ENCODE data around the gene CYP3A7. TPM values are rescaled to one million over a fixed set of nuclear protein-coding genes. Genes with fewer than 3 reads are reported as not detected.
"Not testable (repeated sequence)": the region's sequence is repeated elsewhere in the genome, so short reads cannot be mapped to it uniquely, and the experiment has no call there.

The CYP3A7 gene
- total and polyA plus RNA-seq, 2 donors (not counting 3 experiments of a cell fraction or from before 2014, with no cell fraction given) = not detected

DNA sequence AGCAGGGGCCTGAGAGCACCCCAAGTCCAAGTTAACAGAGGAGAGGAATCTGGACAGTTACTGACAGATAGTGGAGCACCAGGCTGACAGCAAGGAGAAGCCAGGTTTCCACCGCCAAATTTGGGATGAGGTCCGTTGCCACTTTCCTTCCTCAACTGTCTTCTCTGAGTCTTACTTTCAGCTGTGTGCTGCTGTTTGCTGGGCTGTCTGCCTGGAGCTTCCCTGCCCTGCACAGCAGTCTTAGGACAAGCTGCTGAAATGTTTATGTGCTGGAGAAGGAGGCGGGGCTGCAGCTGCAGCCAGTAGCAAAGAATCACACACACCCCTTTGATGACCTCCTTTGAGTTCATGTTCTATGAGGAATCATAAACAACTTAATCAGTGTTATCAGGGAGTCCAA is 17.4 kb upstream of the CYP3A7 start:
- Histone ChIP-seq H2AFZ (ENCODE audit: low read depth, low read length) (no peak overlapping the region), H3K79me2 (ENCODE audit: control insufficient read depth, insufficient read depth, low read length) (no peaks in the 10 kb centered on the region), H3K36me3 (ENCODE audit: control insufficient read depth in 2 of 2, extremely low read depth in 1 of 2, insufficient read depth in 2 of 2, low read length in 2 of 2) (no peaks in the 10 kb centered on the region), H3K4me3 (replicated peaks in 1 of 3; ENCODE audit: insufficient read depth in 1 of 3, low read depth in 1 of 3, low read length in 3 of 3) (no peak overlapping the region), H3K4me2 (ENCODE audit: insufficient read depth, low read length) (no peak overlapping the region), H3K9me3 (replicated peaks; ENCODE audit: control insufficient read depth, insufficient read depth, low read length) (no peaks in the 10 kb centered on the region), H3K27me3 (ENCODE audit: control insufficient read depth in 2 of 2, insufficient read depth in 2 of 2, low read length in 2 of 2) (peaks cover 4 to 9% of the 10 kb centered on the region in 2 experiments), H3K9me1 (replicated peaks; ENCODE audit: control insufficient read depth, extremely low read depth, insufficient read depth, low read length) (no peaks in the 10 kb centered on the region), H3K27ac (ENCODE audit: insufficient read depth, low read depth, low read length) (no peak overlapping the region), H3K9ac (replicated peaks; ENCODE audit: extremely low read depth, insufficient read depth, low read length) (no peak overlapping the region), H4K20me1 (replicated peaks; ENCODE audit: control insufficient read depth, extremely low read depth, insufficient read depth, low read length) (no peaks in the 10 kb centered on the region), H3K4me1 (ENCODE audit: control insufficient read depth, extremely low read depth, insufficient read depth, low read length) (no peaks in the 10 kb centered on the region)
- DNase-seq (ENCODE audit: low read depth, low spot score) = no peak
- no TSS peak for BruUV-seq (replicated peaks)
- no peak for FAIRE-seq
- dilution Hi-C loops (cut with MboI; ENCODE audit: extremely low pct_ligation_motif_present, low sequenced_read_pairs) (no loop called here), intact Hi-C loops (cut with micrococcal nuclease) (no loop called here)
- TF ChIP-seq CTCF (IDR thresholded peaks at IDR 0.05; ENCODE audit: extremely low read depth in 1 of 2, insufficient read depth in 1 of 2, low read depth in 1 of 2, low read length in 2 of 2) (no peak), EZH2 (IDR thresholded peaks at IDR 0.05; ENCODE audit: borderline replicate concordance, low read depth, low read length, severe bottlenecking) (no peak), FOS (IDR thresholded peaks at IDR 0.05; ENCODE audit: borderline replicate concordance, insufficient read depth, low read length) (no peak), POLR2A (IDR thresholded peaks at IDR 0.05; ENCODE audit: low read depth, low read length) (no peak), POLR2AphosphoS5 (IDR thresholded peaks at IDR 0.05; ENCODE audit: insufficient read depth, low read depth, low read length) (no peak), MYC (IDR thresholded peaks at IDR 0.05; ENCODE audit: low read depth, low read length) (no peak)
- CTCF ChIA-PET = no interaction called here
- POLR2A ChIA-PET = no interaction called here

GRCh38 chr7:99751322-99752052 is 16.5 kb upstream of the CYP3A7 start:
- H3K36me3 ChIP-seq (ENCODE audit: control insufficient read depth in 2 of 2, extremely low read depth in 1 of 2, insufficient read depth in 2 of 2, low read length in 2 of 2); H3K79me2 ChIP-seq (ENCODE audit: control insufficient read depth, insufficient read depth, low read length); H4K20me1 ChIP-seq (replicated peaks; ENCODE audit: control insufficient read depth, extremely low read depth, insufficient read depth, low read length); H3K4me3 ChIP-seq (replicated peaks in 1 of 3; ENCODE audit: insufficient read depth in 1 of 3, low read depth in 1 of 3, low read length in 3 of 3); dilution Hi-C loops (cut with MboI; ENCODE audit: extremely low pct_ligation_motif_present, low sequenced_read_pairs); CTCF ChIA-PET; H3K27me3 ChIP-seq (ENCODE audit: control insufficient read depth in 2 of 2, insufficient read depth in 2 of 2, low read length in 2 of 2); H3K9me1 ChIP-seq (replicated peaks; ENCODE audit: control insufficient read depth, extremely low read depth, insufficient read depth, low read length); H3K9me3 ChIP-seq (replicated peaks; ENCODE audit: control insufficient read depth, insufficient read depth, low read length); H3K27ac ChIP-seq (ENCODE audit: insufficient read depth, low read depth, low read length); intact Hi-C loops (cut with micrococcal nuclease); H2AFZ ChIP-seq (ENCODE audit: low read depth, low read length); DNase-seq (ENCODE audit: low read depth, low spot score); H3K4me1 ChIP-seq (ENCODE audit: control insufficient read depth, extremely low read depth, insufficient read depth, low read length); H3K4me2 ChIP-seq (ENCODE audit: insufficient read depth, low read length); H3K9ac ChIP-seq (replicated peaks; ENCODE audit: extremely low read depth, insufficient read depth, low read length); BruUV-seq (replicated peaks); POLR2A ChIA-PET: not testable (repeated sequence)
- peak; percentile 88 for FAIRE-seq

All from endothelial cell of umbilical vein (primary cell).